ENCODE results near the gene SLF1. TPM values are rescaled to one million over a fixed set of nuclear protein-coding genes. Genes with fewer than 3 reads are reported as not detected.

Gene SLF1
- polyA plus RNA-seq, 1 of the 3 experiments (the other 2 are of a cell fraction) = 5.5 TPM

DNA sequence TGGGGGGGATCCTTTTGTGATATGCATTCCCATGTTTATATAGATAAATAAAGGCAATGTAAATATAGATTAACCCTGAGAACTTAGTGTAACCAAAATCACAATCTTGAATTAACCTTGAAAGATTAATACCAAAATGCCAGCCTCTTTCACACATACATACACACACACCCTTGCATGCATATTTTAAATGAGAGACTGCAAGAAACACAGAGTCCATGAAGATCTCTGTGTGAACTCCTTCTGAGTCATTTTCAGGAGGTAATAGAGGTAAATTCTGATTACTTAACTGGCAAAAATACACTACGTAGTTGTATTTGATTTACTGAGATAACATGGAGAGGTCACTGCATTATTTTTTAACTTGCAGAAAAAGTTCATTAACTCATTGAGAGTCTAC lies 118.0 kb downstream of the SLF1 start:
- H3K27me3 ChIP-seq (ENCODE audit: insufficient read depth) = no peaks in the 10 kb centered on the region
- no peaks in the 10 kb centered on the region for H3K36me3 ChIP-seq (replicated peaks in 1 of 2; ENCODE audit: control insufficient read depth in 1 of 2, insufficient read depth in 2 of 2, low read length in 1 of 2)
- H3K9me2 ChIP-seq = no peaks in the 10 kb centered on the region
- H3K27ac ChIP-seq (ENCODE audit: low read depth in 2 of 2, low read length in 1 of 2) = no peak overlapping the region
- DNase-seq = no peak
- no peak overlapping the region for H3K9ac ChIP-seq
- POLR2A ChIA-PET = no interaction called here
- no peaks in the 10 kb centered on the region for H3F3A ChIP-seq (replicated peaks; ENCODE audit: insufficient read depth)
- no peak overlapping the region for H3K4me3 ChIP-seq (ENCODE audit: low read depth in 2 of 2, low read length in 1 of 2)
- no peaks in the 10 kb centered on the region for H4K20me1 ChIP-seq (ENCODE audit: insufficient read depth)
- H3K9me3 ChIP-seq = no peaks in the 10 kb centered on the region
- TF ChIP-seq MEF2A (IDR thresholded peaks at IDR 0.05; ENCODE audit: borderline replicate concordance, low read depth) (no peak), NRF1 (IDR thresholded peaks at IDR 0.05; ENCODE audit: low read depth, low read length) (no peak), FOXJ3 (CRISPR knock-in tag; IDR thresholded peaks at IDR 0.05) (no peak), MXI1 (IDR thresholded peaks at IDR 0.05; ENCODE audit: low read depth, low read length) (no peak), SIN3A (IDR thresholded peaks at IDR 0.05; ENCODE audit: borderline replicate concordance, low read depth, low read length) (no peak)
- CTCF ChIA-PET = interaction anchor here (0.6 to 2.7 kb wide), 6 partner anchors 14 to 911 kb away, joined by 3 to 18 read pairs (median 4); no protein-coding TSS in a partner anchor
- H3K4me2 ChIP-seq = no peak overlapping the region
- H3K79me2 ChIP-seq (ENCODE audit: insufficient read depth) = no peaks in the 10 kb centered on the region
- no peaks in the 10 kb centered on the region for H3K4me1 ChIP-seq (ENCODE audit: control insufficient read depth in 1 of 2, insufficient read depth in 2 of 2, low read depth in 1 of 2, low read length in 1 of 2)
- 96% methylated on average over 1 of the region's 1 CpG for WGBS (ENCODE audit: low lambda C conversion rate)
- H2AFZ ChIP-seq (ENCODE audit: low read depth) = no peak overlapping the region

DNA sequence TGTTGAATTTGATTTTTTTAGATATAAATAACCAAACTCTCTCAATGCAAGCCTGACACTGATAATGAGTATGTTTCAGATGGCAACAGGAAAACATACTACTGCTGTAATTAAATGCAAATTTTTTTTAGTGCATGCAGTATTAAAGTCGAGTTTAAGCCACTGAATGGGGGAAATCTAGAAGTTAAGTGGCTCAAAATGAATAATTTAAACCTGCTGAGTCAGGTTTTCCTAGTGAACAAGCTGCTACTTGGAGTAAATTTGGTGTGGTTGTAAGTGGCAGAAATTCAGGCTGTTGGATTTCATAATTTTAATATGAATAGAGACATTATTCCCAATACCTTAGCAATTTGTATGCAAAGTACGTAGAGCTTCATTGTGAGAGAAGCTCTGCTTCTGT lies 121.8 kb downstream of the SLF1 start:
- H3K4me2 ChIP-seq = no peak overlapping the region
- no peak for DNase-seq
- no peaks in the 10 kb centered on the region for H3K27me3 ChIP-seq (ENCODE audit: insufficient read depth)
- no peaks in the 10 kb centered on the region for H3K79me2 ChIP-seq (ENCODE audit: insufficient read depth)
- H3K4me3 ChIP-seq (ENCODE audit: low read depth in 2 of 2, low read length in 1 of 2) = no peak overlapping the region
- no peaks in the 10 kb centered on the region for H3K9me2 ChIP-seq
- no peak overlapping the region for H3K9ac ChIP-seq
- no peak overlapping the region for H3K27ac ChIP-seq (ENCODE audit: low read depth in 2 of 2, low read length in 1 of 2)
- no peaks in the 10 kb centered on the region for H3F3A ChIP-seq (replicated peaks; ENCODE audit: insufficient read depth)
- no peaks in the 10 kb centered on the region for H3K36me3 ChIP-seq (replicated peaks in 1 of 2; ENCODE audit: control insufficient read depth in 1 of 2, insufficient read depth in 2 of 2, low read length in 1 of 2)
- no peaks in the 10 kb centered on the region for H3K4me1 ChIP-seq (ENCODE audit: control insufficient read depth in 1 of 2, insufficient read depth in 2 of 2, low read depth in 1 of 2, low read length in 1 of 2)
- WGBS (ENCODE audit: low lambda C conversion rate) = 53% methylated on average over 2 of the region's 2 CpGs
- TF ChIP-seq, protein P1, sequence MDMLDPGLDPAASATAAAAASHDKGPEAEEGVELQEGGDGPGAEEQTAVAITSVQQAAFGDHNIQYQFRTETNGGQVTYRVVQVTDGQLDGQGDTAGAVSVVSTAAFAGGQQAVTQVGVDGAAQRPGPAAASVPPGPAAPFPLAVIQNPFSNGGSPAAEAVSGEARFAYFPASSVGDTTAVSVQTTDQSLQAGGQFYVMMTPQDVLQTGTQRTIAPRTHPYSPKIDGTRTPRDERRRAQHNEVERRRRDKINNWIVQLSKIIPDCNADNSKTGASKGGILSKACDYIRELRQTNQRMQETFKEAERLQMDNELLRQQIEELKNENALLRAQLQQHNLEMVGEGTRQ (IDR thresholded peaks at IDR 0.05; ENCODE audit: borderline replicate concordance, low read depth, low read length) = no peak
- TF ChIP-seq FOSL2 (IDR thresholded peaks at IDR 0.05; ENCODE audit: borderline replicate concordance, low read depth) (no peak), TCF12 (IDR thresholded peaks at IDR 0.05) (no peak), FOXM1 (IDR thresholded peaks at IDR 0.05; ENCODE audit: low read depth) (no peak), RXRA (IDR thresholded peaks at IDR 0.05; ENCODE audit: borderline replicate concordance, low read depth) (no peak), RCOR1 (IDR thresholded peaks at IDR 0.05; ENCODE audit: low read length) (no peak), MEF2A (IDR thresholded peaks at IDR 0.05; ENCODE audit: borderline replicate concordance, low read depth) (no peak), NFIC (IDR thresholded peaks at IDR 0.05; ENCODE audit: borderline replicate concordance) (no peak), SMC3 (IDR thresholded peaks at IDR 0.05; ENCODE audit: low read depth, low read length) (no peak), YY1 (IDR thresholded peaks at IDR 0.05; ENCODE audit: low read depth) (no peak), GATA2 (CRISPR knock-in tag; IDR thresholded peaks at IDR 0.05) (no peak), EP300 (IDR thresholded peaks at IDR 0.05; ENCODE audit: borderline replicate concordance in 1 of 2, low read depth in 1 of 2, low read length in 1 of 2) (no peak), RFX5 (IDR thresholded peaks at IDR 0.05; ENCODE audit: low read length) (no peak), POLR2AphosphoS5 (IDR thresholded peaks at IDR 0.05; ENCODE audit: low read depth, low read length) (no peak), CHD2 (IDR thresholded peaks at IDR 0.05; ENCODE audit: low read length, partially characterized antibody) (no peak), ELF1 (IDR thresholded peaks at IDR 0.05) (no peak)
- TF ChIP-seq, protein P2, sequence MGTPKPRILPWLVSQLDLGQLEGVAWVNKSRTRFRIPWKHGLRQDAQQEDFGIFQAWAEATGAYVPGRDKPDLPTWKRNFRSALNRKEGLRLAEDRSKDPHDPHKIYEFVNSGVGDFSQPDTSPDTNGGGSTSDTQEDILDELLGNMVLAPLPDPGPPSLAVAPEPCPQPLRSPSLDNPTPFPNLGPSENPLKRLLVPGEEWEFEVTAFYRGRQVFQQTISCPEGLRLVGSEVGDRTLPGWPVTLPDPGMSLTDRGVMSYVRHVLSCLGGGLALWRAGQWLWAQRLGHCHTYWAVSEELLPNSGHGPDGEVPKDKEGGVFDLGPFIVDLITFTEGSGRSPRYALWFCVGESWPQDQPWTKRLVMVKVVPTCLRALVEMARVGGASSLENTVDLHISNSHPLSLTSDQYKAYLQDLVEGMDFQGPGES (IDR thresholded peaks at IDR 0.05; ENCODE audit: low read depth, low read length) = no peak
- TF ChIP-seq, protein P3, sequence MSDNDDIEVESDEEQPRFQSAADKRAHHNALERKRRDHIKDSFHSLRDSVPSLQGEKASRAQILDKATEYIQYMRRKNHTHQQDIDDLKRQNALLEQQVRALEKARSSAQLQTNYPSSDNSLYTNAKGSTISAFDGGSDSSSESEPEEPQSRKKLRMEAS (IDR thresholded peaks at IDR 0.05; ENCODE audit: low read depth) = no peak
- TF ChIP-seq, protein P4, sequence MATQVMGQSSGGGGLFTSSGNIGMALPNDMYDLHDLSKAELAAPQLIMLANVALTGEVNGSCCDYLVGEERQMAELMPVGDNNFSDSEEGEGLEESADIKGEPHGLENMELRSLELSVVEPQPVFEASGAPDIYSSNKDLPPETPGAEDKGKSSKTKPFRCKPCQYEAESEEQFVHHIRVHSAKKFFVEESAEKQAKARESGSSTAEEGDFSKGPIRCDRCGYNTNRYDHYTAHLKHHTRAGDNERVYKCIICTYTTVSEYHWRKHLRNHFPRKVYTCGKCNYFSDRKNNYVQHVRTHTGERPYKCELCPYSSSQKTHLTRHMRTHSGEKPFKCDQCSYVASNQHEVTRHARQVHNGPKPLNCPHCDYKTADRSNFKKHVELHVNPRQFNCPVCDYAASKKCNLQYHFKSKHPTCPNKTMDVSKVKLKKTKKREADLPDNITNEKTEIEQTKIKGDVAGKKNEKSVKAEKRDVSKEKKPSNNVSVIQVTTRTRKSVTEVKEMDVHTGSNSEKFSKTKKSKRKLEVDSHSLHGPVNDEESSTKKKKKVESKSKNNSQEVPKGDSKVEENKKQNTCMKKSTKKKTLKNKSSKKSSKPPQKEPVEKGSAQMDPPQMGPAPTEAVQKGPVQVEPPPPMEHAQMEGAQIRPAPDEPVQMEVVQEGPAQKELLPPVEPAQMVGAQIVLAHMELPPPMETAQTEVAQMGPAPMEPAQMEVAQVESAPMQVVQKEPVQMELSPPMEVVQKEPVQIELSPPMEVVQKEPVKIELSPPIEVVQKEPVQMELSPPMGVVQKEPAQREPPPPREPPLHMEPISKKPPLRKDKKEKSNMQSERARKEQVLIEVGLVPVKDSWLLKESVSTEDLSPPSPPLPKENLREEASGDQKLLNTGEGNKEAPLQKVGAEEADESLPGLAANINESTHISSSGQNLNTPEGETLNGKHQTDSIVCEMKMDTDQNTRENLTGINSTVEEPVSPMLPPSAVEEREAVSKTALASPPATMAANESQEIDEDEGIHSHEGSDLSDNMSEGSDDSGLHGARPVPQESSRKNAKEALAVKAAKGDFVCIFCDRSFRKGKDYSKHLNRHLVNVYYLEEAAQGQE (IDR thresholded peaks at IDR 0.05; ENCODE audit: low read depth, low read length) = no peak
- CTCF ChIA-PET = interaction anchor here (0.6 to 1.5 kb wide), 3 partner anchors 20 to 780 kb away, joined by 3 to 4 read pairs (median 3); no protein-coding TSS in a partner anchor
- POLR2A ChIA-PET = no interaction called here
- no peaks in the 10 kb centered on the region for H3K9me3 ChIP-seq
- no peak overlapping the region for H2AFZ ChIP-seq (ENCODE audit: low read depth)
- H4K20me1 ChIP-seq (ENCODE audit: insufficient read depth) = no peaks in the 10 kb centered on the region

All from SK-N-SH (cell line).